G401.6 (cell line): ENCODE results near the gene SPSB4.

Experiments used
- FAIRE-seq: peaks from 2 replicates; lab custom pipeline; 2012; peaks lifted over from hg19 to GRCh38; lab: Jason Lieb, UNC

Gene SPSB4

DNA sequence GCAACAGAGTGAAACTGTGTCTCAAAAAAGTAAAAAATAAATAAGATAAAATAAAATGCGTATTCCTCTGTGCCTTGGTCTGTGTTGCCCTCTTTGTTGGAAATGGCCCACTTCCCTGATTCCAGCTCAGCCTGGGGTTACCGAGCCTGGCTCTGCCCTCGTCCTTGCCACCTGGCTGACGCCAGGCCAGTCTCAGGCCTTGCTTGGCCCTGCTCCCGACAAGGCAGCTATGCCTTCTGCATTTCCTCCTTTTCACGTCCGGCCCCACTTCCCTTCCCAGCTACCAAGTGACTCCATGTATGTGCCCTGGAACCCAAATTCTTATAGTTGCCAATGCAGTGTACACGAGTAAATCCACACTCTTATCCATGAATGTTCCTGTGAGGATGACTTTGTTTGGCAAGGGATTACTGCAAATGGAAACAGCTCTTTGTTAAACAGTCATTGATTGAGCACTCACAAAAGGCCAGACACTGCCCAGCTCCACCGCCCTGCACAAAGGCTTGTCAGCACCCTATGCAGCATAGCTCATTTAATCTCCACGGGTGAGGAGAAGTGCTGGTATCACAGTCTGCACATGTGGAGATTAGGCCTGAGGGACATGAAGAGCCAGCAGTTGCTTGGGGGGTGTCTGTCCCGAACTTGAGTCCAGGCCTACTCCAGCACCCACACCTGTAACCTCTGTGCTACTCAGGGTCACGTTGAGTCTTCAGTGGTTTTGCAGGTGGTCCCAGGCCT is 25.1 kb downstream of the SPSB4 start:
- FAIRE-seq: no peak

DNA sequence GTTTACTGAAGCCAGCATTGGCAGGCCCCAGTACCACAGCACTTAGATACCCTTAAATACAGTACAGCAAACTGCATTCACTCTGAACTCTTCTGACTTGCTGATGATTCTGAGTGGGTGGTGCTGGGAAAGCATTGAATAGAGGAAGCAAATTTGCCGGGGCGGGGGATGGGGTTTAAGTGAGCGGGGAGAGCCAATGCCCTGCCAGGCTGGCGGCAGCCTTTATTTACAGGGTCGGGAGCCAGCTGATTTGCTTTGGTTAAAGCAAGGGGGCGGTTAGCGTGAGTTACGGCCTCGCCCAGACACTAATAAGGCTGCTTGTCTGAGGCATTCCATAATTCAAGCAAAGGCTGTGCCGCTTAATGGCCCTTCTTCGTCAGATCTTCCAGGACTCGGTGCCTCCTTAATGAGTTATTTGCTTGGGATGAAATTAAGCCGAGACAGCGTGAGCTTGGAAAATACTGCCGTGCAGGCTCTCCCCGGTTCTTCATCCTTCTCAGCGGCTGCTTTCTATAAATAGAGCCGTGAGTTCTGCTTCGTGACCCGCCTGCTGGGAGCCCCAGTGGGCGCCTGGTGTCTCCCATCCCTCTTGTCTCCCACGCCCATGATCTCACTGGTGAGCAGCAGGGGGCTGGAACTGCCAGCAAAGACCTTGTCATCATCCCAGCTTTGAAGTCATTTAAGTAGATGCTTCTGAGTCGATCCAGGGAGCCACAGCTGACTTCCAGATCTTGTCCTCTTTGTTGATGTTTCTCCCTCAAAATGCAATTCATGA is 25.8 kb downstream of the SPSB4 start:
- no peak for FAIRE-seq

DNA sequence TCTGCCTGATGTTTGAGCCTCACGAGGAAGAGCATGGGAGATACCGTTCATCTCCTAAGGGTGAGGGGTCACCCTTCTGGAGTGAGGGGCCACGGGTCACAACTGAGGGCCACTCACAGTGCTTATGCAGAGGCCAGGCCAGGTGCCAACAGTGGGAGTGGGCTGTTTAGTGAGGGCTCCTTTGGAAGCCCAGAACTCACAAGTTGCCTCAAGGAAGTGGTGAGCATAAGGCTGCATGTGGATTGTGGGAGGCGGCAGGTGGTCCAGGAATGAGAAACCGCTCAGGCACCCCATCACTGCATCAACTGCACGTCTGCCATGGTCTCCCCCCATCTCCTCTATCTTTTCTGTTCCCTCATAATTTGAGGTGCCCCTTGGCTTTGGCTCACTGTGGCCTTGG is 26.5 kb downstream of the SPSB4 start:
- no peak for FAIRE-seq

DNA sequence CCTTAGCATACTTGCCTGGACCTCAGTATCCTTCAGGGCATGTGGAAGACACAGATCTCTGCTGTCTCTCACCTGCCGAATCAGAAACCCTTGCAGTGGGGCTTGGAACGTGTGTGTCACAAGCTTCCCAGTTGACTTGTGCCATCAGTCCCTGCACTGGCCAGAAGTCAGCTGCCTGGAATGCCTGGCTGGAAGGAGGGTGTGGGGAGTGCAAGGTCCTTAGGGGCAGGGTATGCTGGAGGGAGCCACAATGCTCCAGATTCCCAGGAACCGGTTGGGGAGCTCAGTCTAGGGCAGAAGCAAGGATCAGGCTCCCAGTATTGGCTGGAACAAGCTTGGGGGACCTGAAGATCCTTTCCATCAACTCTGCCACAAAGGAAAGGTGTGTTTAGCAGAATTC is 27.1 kb downstream of the SPSB4 start:
- no peak for FAIRE-seq

DNA sequence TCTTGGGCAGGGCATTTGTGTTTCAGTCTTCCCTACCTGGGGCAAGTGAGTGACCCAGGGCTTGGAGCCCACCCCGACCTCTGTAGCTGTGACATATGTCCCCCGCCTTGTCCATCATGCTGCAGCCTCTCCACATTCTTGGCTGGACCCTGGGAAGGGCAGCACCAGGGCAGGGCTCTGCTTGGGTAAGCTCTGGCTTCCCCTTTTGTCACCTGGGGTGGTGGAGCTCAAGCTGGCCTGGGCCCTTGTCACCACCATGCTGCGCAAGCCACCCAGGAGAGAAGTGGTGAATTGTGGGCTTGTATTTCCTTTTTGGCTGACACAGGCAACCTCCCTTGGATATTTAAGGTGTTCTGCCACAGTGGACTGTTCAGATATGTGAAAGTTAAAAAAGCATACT is 29.3 kb downstream of the SPSB4 start:
- no peak for FAIRE-seq

DNA sequence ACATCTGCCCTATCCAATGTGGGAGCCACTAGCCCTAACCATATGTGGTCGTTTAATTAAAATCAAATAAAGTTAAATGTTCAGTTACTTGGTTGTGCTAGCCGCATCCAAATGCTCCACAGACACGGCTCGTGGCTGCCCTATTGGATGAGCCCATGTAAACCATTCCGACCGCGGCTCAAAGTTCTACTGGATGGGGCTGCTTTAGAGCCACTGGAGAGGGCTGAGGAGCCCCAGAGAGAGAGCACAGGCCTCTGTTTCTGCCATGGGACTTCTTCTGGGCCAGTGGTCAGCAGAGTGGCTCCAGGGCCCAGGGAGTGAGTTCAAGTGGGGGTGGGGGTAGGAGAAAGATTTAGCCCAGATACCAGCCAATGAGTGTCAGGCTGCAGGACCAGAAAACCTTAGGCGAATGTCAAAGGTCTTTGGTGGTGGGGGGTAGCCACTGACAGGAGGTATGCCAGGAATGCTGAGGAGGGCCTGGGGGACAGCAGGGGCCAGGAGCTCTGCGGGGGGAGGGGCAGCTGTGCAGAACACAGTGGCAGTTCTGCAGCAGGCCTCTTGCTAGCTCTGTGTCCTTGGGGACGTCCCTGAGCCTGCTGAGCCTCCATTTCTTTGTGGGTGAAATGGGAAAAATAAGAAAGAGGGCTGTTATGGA is 30.1 kb downstream of the SPSB4 start:
- no peak for FAIRE-seq

DNA sequence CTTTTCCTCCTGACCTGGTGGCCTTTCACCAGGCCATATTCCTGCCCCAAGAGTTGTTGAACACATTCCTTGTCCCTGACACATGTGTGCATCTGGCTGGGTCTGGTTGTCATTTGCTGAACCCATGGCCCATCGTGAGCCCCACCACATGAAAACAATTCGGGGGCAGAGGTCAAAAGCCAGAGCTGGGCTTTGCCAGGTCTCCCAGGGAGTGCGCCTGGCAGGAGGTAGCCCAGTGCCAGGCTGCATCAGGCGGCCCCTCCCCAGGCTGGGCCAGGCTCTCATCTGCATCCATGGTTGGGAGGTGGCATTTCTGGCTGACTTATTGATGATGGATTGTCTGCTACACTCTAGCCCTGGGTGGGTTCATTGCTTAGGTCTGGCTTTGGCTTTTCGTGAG is 30.9 kb downstream of the SPSB4 start:
- FAIRE-seq: no peak

DNA sequence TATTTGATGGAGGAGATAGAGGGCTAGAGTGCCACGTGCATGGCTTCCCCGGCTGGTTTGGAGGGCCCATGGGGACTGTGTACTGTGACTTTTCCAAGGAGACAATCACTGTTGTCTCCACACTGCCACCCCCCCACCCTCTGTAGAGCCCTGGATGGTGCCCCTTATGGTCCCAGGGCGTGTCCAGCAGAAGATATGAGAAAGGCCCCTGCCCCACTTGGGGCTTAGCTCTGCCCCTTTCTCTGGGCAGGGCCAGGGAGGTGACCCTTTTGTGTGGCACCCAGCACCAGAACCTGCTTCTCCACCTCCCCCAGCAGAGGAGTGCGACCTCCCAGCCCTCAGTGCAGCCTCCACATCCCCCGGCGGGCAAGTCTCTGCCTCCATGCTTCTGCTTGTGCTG is 32.1 kb downstream of the SPSB4 start:
- FAIRE-seq: no peak

DNA sequence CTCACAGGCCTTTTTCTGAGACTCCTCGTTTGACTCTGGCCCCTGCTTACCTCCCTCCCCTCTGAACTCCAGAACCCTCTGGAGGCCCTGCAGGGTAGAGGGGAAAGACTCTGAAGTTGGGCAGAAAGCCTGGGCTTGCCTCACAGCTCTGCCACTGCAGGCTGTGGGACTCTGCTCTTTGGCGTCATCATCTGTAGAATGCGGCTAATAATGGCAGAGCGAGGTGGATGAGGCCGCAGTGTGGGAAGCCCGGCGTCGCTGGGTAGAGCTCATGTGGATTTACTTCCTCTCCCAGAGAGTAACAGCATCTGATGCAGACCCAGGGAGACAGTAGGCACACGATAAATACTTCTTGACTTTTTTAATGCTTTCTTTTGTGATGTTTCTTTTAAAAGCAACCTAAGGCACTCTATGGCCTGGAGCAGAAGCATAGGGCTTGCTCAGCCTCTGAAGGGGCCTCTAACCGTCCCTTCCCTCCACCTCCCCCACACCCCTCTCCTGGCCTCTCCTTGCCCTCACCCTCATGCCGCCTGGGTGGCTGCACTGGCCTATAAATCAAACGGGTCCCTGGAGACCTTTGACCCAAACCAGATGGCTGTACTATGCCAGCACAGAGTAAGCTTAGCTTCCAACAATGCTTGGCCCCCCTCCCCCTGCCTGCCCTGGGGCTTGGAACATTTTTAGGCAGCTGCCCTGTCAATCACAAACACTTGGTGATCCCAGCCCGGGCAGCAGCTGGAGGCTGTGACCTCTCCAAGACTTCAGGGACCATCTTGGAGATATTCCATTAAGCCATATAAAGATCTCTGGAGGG is 32.9 kb downstream of the SPSB4 start:
- no peak for FAIRE-seq

DNA sequence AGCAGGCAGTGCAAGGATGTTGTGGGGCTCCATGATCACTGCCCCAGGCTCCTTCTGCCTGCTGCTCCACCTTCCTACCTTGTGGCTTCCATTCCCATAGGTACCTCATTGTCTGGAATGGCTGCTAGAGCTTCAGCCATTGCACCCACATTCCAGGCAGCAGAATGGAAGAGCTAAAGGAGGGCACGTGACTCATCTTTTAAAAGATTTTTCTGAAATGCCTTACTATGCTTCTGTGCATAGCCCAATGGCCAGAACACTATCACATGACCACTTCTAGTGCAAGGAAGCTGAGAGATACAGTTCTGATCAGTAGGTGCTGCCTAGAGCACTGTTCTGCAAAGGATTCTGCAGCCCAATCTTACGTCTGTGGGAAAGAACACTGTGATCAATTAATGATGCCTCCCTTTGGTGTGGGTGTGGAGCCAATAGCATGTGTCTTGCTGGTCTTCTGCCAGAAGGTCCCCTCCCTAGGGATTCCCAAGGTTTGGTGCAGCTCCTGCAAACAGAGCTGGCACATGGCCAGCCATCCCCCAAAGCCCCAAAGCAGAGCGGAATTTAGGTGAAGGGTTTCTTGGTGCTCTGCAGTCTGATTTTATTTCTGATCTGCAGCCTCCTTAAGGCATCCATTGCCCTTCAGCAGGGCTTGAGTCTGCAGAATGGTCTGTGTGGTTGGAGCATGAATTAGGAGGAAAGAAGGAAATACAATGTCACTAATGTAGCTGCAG is 34.4 kb downstream of the SPSB4 start:
- FAIRE-seq: no peak

DNA sequence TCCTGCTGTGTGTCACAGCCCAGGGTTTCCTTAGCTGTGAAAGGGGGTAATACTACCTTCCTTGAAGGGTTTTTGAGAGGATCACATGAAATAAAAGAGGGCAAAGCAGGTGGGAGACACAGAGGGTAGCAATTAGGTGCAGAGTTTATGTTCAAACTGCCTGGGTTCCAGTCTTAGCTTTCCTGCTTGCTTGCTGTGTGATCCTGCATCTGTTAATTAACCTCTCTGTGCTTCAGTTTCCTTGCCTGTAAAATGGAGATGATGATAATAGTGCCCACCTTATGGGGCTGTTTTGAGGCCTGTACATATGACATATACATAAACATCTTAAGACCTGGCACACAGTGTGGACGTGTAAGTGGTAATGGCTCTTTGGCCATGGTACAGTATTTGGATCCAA is 35.0 kb downstream of the SPSB4 start:
- FAIRE-seq: no peak

DNA sequence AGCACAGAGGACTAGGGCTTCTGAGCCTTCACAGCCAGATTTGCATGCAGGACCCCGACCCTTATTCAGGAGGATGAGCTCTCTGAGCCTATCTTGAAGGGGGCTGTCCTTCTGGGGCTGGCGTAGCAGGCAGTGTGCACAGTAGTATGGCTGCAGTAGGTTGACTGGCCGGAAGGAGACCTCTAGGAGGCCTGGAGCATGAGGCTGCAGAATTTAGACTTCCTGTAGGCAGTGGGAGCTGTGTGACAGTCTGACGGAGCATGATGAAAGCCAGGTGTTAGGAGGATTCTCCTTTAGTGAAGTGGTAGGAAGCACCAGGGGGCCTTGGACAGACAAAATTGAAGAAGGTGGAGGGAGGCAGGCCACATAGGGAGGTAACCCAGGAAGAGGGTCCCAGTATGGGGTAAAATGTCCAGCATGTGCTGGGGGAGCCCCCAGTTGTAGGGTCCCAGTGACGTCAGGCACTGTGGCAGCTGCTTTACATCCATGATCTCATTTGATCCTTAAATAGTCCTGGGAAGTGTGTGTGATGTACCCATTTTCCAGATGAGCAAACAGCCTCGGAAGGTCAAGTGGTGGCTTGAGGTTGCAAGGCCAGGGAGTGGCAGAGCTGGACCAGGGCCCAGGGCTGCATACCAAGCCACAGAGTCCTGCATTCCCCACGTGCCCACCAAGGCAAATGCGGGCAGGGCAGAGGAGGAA is 36.1 kb downstream of the SPSB4 start:
- FAIRE-seq: no peak

DNA sequence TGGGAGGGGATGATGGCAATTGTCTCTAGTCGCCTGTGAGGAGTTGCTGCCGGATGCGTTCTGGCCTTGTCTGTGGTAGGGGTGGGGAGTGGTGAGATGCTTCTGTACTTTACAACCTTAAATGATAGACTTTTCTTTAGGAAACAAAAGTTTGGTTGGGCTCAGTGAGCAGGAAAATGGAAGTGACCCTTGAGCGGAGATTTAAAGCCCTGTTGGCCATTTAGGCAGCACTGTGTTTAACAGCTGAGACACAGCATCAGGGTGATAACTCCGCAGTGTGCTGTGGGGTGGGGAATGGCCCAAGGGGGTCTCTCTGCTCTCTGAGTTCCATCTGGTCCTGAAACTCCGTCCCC is 36.6 kb downstream of the SPSB4 start:
- no peak for FAIRE-seq

DNA sequence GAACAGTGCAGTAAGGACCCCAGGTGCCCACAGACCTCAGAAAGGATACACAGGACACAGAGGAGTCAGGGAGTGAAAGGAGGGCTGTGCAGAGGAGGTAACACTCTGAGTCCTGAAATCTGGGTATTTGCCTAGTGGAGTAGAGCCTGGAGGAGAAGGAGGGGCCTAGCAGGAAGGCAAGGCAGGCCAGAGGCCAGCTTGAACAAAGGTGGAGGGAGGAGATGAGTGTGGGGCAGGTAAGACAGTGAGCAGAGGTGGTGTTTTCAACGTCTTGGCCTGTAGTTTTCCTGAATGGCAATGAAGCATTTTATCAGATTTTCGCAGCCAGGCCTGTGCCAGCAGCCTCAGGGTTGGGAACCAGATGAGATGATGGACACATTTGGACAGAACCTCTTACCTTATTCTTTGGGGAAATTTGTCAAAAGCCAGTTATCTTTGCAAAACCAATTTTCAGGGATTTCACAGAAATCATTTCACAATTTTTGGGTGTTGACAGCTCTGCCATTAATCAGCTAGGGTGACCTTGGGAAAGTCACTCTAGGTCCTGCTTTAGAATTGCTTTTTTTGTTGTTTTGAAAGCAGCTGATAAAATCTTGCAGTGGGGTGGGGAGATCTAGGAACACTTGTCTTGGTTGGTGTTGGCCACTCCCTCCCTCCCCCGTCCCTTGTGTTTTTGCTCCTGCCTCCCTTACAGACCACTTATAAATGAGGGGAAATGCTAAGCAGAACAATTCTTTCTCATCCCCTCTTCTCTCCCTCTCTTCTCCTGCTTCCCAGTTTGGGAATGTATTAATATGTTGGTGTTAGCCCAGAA is 38.4 kb downstream of the SPSB4 start:
- no peak for FAIRE-seq

DNA sequence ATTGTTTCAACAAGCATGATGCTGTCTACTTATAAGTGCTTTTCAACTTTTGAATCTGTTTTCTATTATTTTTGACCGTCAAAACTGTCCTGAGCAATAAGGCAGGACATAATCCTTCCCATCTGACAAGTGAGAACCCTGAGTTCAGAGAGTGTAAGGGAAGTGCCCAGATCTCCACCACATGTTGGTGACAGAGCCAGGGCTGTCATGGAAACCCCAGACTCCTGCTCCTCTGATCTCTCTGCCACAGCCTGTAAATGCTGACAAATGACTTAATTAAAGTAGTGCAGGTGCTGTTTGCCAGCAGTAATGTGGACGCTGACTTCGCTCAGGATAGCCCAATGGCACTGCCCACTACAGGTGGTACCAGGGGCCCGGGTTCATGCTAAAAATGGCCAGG is 40.3 kb downstream of the SPSB4 start:
- no peak for FAIRE-seq

DNA sequence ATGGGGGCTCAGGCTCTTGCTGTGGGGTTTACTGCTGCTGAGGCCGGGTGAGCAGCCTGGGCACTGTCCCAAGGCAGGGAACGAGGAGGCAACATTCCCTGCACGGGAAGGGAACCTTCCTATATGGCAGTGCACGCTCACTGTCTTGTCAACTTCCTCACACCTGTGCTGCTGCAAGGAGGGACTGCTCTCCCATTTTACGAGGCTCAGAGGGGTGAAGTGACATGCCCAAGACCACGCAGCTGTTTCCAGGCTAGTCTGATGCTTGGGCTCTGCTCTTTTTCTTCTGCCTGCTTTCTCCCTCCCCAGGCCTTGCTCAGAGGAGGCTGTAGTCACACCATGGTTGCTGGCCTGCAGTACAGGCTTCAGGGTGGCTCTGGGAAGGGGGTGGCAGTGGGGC is 41.5 kb downstream of the SPSB4 start:
- no peak for FAIRE-seq

DNA sequence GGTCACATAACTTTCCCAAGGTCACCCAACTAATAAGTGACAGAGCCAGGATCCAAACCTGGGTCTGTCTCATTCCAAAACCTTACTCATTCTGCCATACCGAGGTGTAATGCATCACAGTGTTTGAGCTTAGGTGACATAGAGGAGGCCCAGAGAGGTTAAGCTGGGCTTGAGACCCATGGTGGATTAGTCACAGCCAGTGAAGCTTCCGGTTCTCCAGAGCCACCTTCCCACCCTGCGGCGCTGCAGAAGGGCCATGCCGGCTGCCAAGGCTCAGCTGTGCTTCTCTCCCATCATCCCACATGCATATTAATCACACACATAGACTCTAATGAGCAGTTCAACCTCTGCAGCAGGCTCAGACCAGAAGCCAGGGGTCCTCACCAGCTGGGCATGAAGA is 42.2 kb downstream of the SPSB4 start:
- FAIRE-seq: no peak

DNA sequence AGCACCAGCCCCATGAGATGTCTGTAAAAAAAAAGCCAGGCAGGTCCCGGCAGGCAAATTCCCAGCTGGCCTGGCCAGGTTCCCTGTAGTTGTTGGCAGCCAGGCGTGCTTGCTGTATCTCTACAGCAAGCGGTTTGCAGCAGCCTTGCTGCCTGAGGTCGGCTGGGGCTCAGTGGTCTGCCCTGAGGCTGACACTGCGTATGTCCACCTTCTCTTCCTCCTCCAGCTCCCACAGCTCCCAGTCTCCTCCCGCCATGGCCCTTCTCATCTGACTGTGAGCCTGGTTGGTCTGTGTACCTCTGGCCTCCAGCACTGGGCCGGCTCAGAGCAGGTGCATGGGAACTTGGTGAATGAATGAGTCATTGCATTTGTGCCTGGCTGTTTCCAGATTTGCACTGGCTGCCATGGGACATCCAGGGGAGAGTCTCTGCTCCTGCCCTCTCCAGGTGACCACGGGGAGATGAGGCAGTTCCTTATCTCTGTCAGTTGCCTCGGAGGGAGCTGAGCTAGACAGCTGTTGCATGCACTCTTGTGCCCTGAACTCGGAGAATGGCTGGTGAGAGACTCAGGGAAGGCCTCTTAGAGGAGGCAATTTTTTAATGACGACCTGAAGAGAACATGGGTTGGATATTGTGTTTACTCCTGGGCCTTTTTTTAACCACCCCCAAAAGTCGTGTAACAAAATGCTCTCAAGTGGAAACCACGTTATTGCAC is 43.0 kb downstream of the SPSB4 start:
- FAIRE-seq: no peak

DNA sequence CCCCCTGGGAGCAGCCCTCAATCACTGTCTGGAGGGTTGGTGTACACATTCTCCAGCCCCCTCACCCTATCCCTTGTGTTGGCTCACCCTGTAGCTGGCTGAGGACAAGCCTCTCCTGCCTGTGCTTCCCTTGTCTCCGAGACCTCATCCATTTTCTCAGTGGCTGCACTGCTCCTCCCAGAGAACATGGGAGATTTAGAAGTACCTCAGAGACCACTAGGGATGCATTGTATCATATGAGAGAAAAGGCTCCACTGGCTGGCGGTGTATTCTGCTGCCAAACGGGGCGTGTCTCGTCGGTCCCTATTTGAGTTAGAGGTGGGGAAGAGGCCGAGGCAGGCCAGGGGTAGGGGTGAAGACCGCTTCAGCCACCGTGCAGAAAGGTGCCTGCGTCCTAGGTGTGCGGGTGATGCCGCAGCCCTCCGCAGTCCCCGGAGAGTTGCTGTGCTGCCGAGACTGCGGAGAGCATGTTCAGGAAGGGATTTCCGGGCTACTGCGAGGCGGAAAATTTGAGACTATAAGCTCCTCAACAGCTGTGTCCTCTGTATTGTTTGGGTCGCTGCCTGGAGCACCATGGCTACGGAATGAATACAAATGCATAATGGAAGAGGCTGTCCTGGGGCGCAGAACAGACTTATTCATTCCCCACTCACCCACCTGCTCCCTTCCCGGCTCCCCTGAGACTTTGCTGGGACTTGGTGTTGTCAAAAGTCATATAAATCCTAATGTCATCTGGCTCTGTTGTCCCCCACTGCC is 43.8 kb downstream of the SPSB4 start:
- no peak for FAIRE-seq
